Natural killer cell (primary cell): ENCODE results near the gene CALML6. TPM values are rescaled to one million over a fixed set of nuclear protein-coding genes. Genes with fewer than 3 reads are reported as not detected.
A peak's percentile ranks its signal among the peaks of the same experiment; 100 is the strongest.

ENCODE experiments used
- ATAC-seq, 3 donors: fragments of 150-1000 bp in 2 of 3; fragments of 200-7000 bp in 1 of 3; cut with Tn5 transposase; 1 replicate in 1 of 3; 2 replicates in 2 of 3; pipeline ENCODE4 v1.10.0; 2021; ENCODE audit warnings: mild to moderate bottlenecking in 2 of 3, moderate library complexity in 2 of 3
- DNase-seq, 2 donors: peaks; one replicate each; pipeline versions ENCODE4 v3.0.0 to v3.0.0-alpha.2; 2013 to 2021; ENCODE audit warnings: mixed read lengths in 1 of 2
- H3K27ac ChIP-seq: one replicate; pipeline ENCODE4 v1.5.1; 2013; ENCODE audit warnings: mild to moderate bottlenecking, low read length
- H3K27me3 ChIP-seq: one replicate; pipeline ENCODE4 v1.6.1; 2013; ENCODE audit warnings: low read length; ENCODE audit not compliant: control insufficient read depth, insufficient read depth
- H3K36me3 ChIP-seq: one replicate; pipeline ENCODE4 v1.6.1; 2013; ENCODE audit warnings: low read length; ENCODE audit not compliant: control insufficient read depth, insufficient read depth
- H3K4me1 ChIP-seq: one replicate; pipeline ENCODE4 v1.6.1; 2013; ENCODE audit warnings: low read length; ENCODE audit not compliant: control insufficient read depth, insufficient read depth
- H3K4me3 ChIP-seq: one replicate; pipeline ENCODE4 v1.5.1; 2013; ENCODE audit warnings: low read length
- H3K9me3 ChIP-seq: one replicate; pipeline ENCODE4 v1.6.1; 2013; ENCODE audit warnings: low read length; ENCODE audit not compliant: control insufficient read depth, insufficient read depth
- H3K27ac Mint-ChIP-seq, 2 donors: one replicate each; pipeline ENCODE4 v1.8.0; 2022; ENCODE audit warnings: mild to moderate bottlenecking in 2 of 2, mixed read lengths in 2 of 2, moderate library complexity in 1 of 2
- H3K27me3 Mint-ChIP-seq, 2 donors: one replicate each; pipeline ENCODE4 v1.8.0; 2022; ENCODE audit warnings: low read depth in 2 of 2, mixed read lengths in 2 of 2
- H3K36me3 Mint-ChIP-seq: one replicate; pipeline ENCODE4 v1.8.0; 2022; ENCODE audit warnings: mixed read lengths
- H3K4me1 Mint-ChIP-seq, 2 donors: one replicate each; pipeline ENCODE4 v1.8.0; 2022; ENCODE audit warnings: mixed read lengths in 2 of 2
- H3K4me3 Mint-ChIP-seq: one replicate; pipeline ENCODE4 v1.8.0; 2022; ENCODE audit warnings: mild to moderate bottlenecking, moderate library complexity, mixed read lengths
- H3K9me3 Mint-ChIP-seq, 2 donors: one replicate each; pipeline ENCODE4 v1.8.0; 2022; ENCODE audit warnings: mixed read lengths in 2 of 2
- CTCF ChIP-seq: fragments of 200-600 bp; IDR thresholded peaks from one replicate; pipeline ENCODE4 v1.8.0; 2022; ENCODE audit warnings: antibody characterized with exemption
- WGBS: methylation state at CpG from one replicate; pipeline ENCODE4 v1.1.7; 2013; ENCODE audit warnings: missing lambda C conversion rate; ENCODE audit not compliant: insufficient coverage; 5-methylcytosine and 5-hydroxymethylcytosine counted together
- intact Hi-C: fragments of 100-400 bp; cut with micrococcal nuclease; formaldehyde crosslinking; loops from one replicate; pipeline ENCODE4 v1.14.2; 2022
- total RNA-seq, 4 donors: library from RNA; stranded (reverse); fragments of 120-200 nt in 1 of 4; gene quantifications; one replicate each; pipeline versions ENCODE4 v1.2.3 to v1.2.4, GENCODE V29; 2013 to 2022

The CALML6 gene
- total RNA-seq, 3 donors from 2014 or later (not counting 1 experiment from before 2014, with no cell fraction given), result 2.1 to 3.9 (median 2.9) TPM

DNA sequence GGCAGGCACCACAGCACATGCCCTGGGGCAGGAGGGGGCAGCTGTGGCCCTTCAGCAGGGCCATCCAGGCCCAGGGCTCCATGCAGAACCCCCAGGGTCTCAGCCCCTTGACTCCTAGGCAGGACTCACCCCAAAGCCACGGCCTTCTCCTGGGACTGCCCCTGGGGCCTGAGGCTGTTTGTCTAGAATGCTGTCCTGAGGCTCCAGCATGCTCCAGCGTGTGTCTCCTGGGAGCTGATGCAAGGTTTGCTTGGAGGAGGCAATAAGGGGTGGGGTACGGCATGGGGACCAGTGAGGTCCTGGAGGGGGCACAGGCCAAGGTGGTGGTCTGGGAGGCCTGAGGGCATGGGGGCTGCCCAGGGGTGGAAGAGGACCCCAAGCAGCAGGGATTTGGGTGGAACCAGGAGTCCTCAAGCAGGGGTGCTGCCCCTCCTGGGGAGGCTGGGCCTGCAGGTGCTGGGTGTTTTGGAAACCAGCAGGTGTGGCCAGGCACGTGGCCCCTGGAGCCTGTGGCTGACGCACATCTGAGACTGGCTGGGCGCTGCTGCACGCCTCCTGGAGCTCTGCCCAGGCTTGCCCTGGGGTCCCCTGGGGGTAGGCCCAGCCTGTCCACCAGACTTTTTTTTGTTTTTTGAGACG is 7.8 kb upstream of the CALML6 start:
- no peaks in the 10 kb centered on the region for H3K9me3 Mint-ChIP-seq
- peaks cover 30% of the 10 kb centered on the region for H3K4me1 ChIP-seq
- TF ChIP-seq CTCF, result no peak
- H3K4me1 Mint-ChIP-seq, result peaks cover 16% of the 10 kb centered on the region in 2 donors
- no peaks in the 10 kb centered on the region for H3K36me3 Mint-ChIP-seq
- DNase-seq, result no peak
- H3K4me3 ChIP-seq, result no peak overlapping the region
- no peak overlapping the region for H3K27ac ChIP-seq
- H3K36me3 ChIP-seq, result no peaks in the 10 kb centered on the region
- 74% methylated on average over 8 of the region's 8 CpGs for WGBS
- no peaks in the 10 kb centered on the region for H3K27me3 Mint-ChIP-seq
- intact Hi-C loops, result loop anchor here (5.0 kb wide), 1 partner anchor 50 kb away; no protein-coding TSS in a partner anchor
- H3K27ac Mint-ChIP-seq, result no peak overlapping the region
- H3K9me3 ChIP-seq, result no peaks in the 10 kb centered on the region
- peak overlapping the region; percentile 42 for H3K4me3 Mint-ChIP-seq
- no peaks in the 10 kb centered on the region for H3K27me3 ChIP-seq
- ATAC-seq, result no peak

DNA sequence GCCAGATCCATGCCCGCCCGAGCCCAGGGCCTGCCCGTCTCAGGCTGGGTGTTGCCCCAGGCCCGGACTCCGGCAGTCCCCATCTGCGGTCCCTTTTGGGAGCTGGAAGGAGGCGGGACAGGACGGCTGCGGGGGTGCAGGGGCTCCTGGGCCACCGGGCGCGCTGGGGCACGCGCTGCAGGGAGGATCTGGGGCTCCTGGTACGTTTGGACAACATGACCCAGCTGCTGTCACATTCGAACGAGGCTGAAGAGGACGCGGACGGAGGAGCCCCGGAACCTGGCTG is 6.6 kb upstream of the CALML6 start:
- no peaks in the 10 kb centered on the region for H3K36me3 Mint-ChIP-seq
- intact Hi-C loops, result loop anchor here (5.0 kb wide), 1 partner anchor 51 kb away; no protein-coding TSS in a partner anchor
- H3K4me3 Mint-ChIP-seq, result peak overlapping the region; percentile 74
- DNase-seq (no peak), ATAC-seq (no peak)
- no peaks in the 10 kb centered on the region for H3K9me3 Mint-ChIP-seq
- peak overlapping the region; percentile 85 to 90 for H3K27ac Mint-ChIP-seq
- no peaks in the 10 kb centered on the region for H3K27me3 Mint-ChIP-seq
- Histone ChIP-seq H3K36me3 (no peaks in the 10 kb centered on the region), H3K4me1 (peaks cover 30% of the 10 kb centered on the region), H3K27ac (peak overlapping the region; percentile 78), H3K9me3 (no peaks in the 10 kb centered on the region), H3K27me3 (no peaks in the 10 kb centered on the region), H3K4me3 (peak overlapping the region; percentile 47)
- H3K4me1 Mint-ChIP-seq, result peaks cover 16% of the 10 kb centered on the region in 2 donors
- WGBS, result 9% methylated on average over 21 of the region's 21 CpGs
- TF ChIP-seq CTCF, result no peak

DNA sequence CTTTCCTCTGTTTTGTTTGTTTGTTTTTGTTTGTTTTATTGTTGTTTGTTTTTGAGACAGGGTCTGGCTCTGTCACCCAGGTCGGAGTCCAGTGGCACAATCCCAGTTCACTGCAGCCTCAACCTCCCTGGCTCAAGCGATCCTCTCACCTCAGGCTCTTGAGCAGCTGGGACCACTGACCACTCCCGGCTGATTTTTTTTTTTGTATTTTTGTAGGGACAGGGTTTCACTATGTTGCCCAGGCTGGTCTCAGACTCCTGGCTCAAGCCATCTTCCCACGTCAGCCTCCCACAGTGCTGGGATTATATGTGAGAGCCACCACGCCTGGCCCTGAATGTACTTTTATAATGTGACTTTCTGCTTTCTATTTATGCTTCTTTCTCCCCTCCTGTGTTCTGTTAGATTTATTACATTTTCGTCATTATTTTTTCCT is 5.0 kb upstream of the CALML6 start:
- Histone ChIP-seq H3K4me1 (peaks cover 30% of the 10 kb centered on the region), H3K27ac (no peak overlapping the region), H3K36me3 (no peaks in the 10 kb centered on the region), H3K4me3 (no peak overlapping the region), H3K9me3 (no peaks in the 10 kb centered on the region), H3K27me3 (no peaks in the 10 kb centered on the region)
- no peak for ATAC-seq
- DNase-seq, result no peak
- intact Hi-C loops, result no loop called here
- TF ChIP-seq CTCF, result no peak
- Mint-ChIP-seq H3K27me3 (peaks cover 0 to 4% of the 10 kb centered on the region in 2 donors), H3K4me3 (peak overlapping the region; percentile 78), H3K27ac (peak overlapping the region; percentile 85 to 90), H3K36me3 (no peaks in the 10 kb centered on the region), H3K4me1 (peaks cover 16% of the 10 kb centered on the region in 2 donors), H3K9me3 (no peaks in the 10 kb centered on the region)
- WGBS, result 90% methylated on average over 5 of the region's 6 CpGs
